Stimulated activated CD8-positive, alpha-beta memory T cell treated with anti-CD3 and anti-CD28 coated beads, Interleukin-4, amount 100 ng/mL, for 48 hours (primary cell): Measurements from ENCODE around the gene GGA3.
A peak's percentile ranks its signal among the peaks of the same experiment; 100 is the strongest.
"Not testable (repeated sequence)": the region's sequence is repeated elsewhere in the genome, so short reads cannot be mapped to it uniquely, and the experiment has no call there.

Experiments
- DNase-seq: peaks from one replicate; pipeline ENCODE4 v3.0.0-alpha.2; 2020

Gene GGA3

DNA sequence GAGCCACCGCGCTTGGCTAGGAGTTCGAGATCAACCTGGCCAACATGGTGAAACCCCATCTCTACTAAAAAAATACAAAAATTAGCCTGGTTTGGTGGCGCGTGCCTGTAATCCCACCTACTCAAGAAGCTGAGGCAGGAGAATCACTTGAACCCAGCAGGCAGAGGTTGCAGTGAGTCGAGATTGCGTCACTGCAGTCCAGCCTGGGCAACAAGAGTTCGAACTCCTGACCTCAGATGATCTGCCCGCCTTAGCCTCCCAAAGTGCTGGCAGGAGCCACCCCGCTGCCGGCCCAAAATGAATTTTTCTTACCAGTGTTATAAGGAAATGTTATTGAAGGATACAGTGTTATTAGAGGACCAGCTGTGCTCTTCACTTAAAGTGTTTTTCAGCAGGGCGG lies 53.6 kb downstream of the GGA3 start:
- DNase-seq = no peak

DNA sequence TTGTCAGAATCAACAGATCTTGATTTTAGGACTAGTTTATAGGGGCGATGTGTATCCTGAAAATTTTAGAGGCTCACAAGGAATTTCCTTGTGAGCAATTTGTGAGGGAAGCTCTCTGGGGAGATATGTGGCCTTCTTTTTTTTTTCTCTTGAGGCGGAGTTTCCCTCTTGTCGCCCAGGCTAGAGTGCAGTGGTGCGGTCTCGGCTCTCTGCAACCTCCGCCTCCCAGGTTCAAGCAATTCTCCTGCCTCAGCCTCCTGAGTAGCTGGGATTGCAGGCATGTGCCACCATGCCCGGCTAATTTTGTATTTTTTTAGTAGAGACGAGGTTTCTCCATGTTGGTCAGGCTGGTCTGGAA lies 54.4 kb downstream of the GGA3 start:
- DNase-seq = not testable (repeated sequence)

GRCh38 chr17:75205793-75206163 lies 55.6 kb downstream of the GGA3 start:
- DNase-seq = no peak

- peak; percentile 96 for DNase-seq
Measured at GRCh38 chr17:75205037-75205792, 56.2 kb downstream of the GGA3 start, which contains the start of gene NUP85. NUP85 (plus strand) TSS chr17:75205679; CDS start chr17:75205762, 83 bp downstream.

- DNase-seq = no peak
Measured at GRCh38 chr17:75199886-75200618, 61.4 kb downstream of the GGA3 start.

GRCh38 chr17:75194879-75195278 lies 66.5 kb downstream of the GGA3 start:
- DNase-seq = no peak

DNA sequence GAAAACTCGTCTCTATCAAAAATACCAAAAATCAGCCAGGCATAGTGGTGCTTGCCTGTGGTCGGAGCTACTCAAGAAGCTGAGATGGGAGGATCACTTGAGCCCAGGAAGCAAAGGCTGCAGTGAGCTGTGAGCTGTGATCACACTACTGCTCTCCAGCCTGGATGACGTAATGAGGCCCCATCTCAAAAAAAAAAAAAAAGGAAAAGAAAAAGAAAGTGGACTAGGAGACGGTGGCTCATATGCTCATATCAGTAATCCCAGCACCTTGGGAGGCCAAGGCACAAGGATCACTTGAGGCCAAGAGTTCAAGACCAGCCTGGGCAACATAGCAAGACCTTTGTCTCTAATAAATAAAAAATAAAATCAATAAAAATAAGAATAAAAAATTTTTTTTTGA lies 69.8 kb downstream of the GGA3 start:
- no peak for DNase-seq

DNA sequence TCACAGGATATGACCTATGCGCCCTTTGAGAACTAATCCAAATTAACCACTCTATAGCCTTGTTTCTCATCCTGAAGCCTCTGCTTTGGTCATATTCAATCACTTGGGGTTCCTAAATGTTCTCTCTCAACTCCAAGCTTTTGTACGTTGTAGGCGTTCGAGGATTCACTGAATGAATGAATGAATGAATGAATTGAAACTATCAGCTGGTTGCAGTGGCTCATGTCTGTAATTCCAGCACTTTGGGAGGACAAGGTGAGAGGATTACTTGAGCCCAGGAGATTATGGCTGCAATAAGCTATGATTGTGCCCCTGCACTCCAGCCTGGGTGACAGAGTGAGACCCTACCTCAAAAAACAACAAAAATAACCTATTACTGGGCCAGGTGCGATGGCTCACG lies 72.8 kb downstream of the GGA3 start:
- DNase-seq = no peak
